Breast epithelium (tissue), 4 donors: Measurements from ENCODE around the gene BICD1. TPM values are rescaled to one million over a fixed set of nuclear protein-coding genes. Genes with fewer than 3 reads are reported as not detected.

Experiments used
- DNase-seq, 2 donors: peaks; one replicate each; pipeline ENCODE4 v3.0.0-alpha.2; 2019; ENCODE audit warnings: low spot score in 2 of 2
- H3K27ac ChIP-seq, 2 donors: fragments of 200-600 bp; sonication (generic) in 1 of 2; one replicate each; pipeline ENCODE4 v1.5.1; 2016 to 2019; ENCODE audit warnings: mild to moderate bottlenecking in 1 of 2
- H3K27me3 ChIP-seq, 2 donors: fragments of 200-600 bp; sonication (generic) in 1 of 2; one replicate each; pipeline versions ENCODE4 v1.5.1 to v1.6.0; 2017 to 2019; ENCODE audit warnings: control low read depth in 1 of 2, mild to moderate bottlenecking in 1 of 2
- H3K36me3 ChIP-seq: fragments of 200-600 bp; one replicate; pipeline ENCODE4 v1.5.1; 2019
- H3K4me1 ChIP-seq, 2 donors: fragments of 200-600 bp; sonication (generic); one replicate each; pipeline ENCODE4 v1.5.1; 2016 to 2019; ENCODE audit warnings: control low read depth in 1 of 2
- H3K4me3 ChIP-seq, 3 donors: fragments of 200-600 bp; sonication (generic); 1 replicate in 2 of 3; 2 replicates in 1 of 3; pipeline ENCODE4 v1.5.1; 2016 to 2019; ENCODE audit warnings: mild to moderate bottlenecking in 3 of 3, moderate library complexity in 2 of 3
- H3K9me3 ChIP-seq, 2 donors: fragments of 200-600 bp; sonication (generic) in 1 of 2; one replicate each; pipeline ENCODE4 v1.5.1; 2016 to 2019; ENCODE audit warnings: control low read depth in 1 of 2
- POLR2A ChIP-seq: fragments of 450-650 bp; IDR thresholded peaks from one replicate; pipeline ENCODE4 v1.6.1; 2016; ENCODE audit warnings: antibody characterized with exemption, mild to moderate bottlenecking, moderate library complexity
- POLR2AphosphoS5 ChIP-seq, 3 donors: sonication (generic); formaldehyde crosslinking; IDR thresholded peaks; one replicate each; pipeline ENCODE4 v1.6.1; 2017; ENCODE audit warnings: antibody characterized with exemption in 3 of 3
- intact Hi-C: fragments of 100-400 bp; cut with DNase I; formaldehyde crosslinking; loops from one replicate; pipeline ENCODE4 v1.15.1; 2023; ENCODE audit warnings: low total_unique reads
- total RNA-seq, 3 donors: library from RNA; depleted of rRNA; stranded (reverse); fragments of >200 nt; gene quantifications; one replicate each; pipeline ENCODE4 v1.1.0, GENCODE V29; 2016
- TF ChIP-seq, protein P1 (sequence below), 3 donors: fragments of 450-650 bp; IDR thresholded peaks; one replicate each; pipeline ENCODE4 v1.5.1; 2016 to 2017; ENCODE audit warnings: antibody characterized with exemption in 3 of 3, mild to moderate bottlenecking in 3 of 3, moderate library complexity in 3 of 3

BICD1 gene
- total RNA-seq, 3 donors from 2014 or later, result 7.2 to 31.5 (median 18.4) TPM

- Histone ChIP-seq H3K9me3 (no peaks in the 10 kb centered on the region), H3K36me3 (no peaks in the 10 kb centered on the region), H3K27ac (no peak overlapping the region), H3K4me1 (no peaks in the 10 kb centered on the region), H3K27me3 (no peaks in the 10 kb centered on the region), H3K4me3 (no peak overlapping the region)
- TF ChIP-seq POLR2A (no peak), POLR2AphosphoS5 (IDR thresholded peaks at IDR 0.05) (no peak)
- TF ChIP-seq, protein P1, sequence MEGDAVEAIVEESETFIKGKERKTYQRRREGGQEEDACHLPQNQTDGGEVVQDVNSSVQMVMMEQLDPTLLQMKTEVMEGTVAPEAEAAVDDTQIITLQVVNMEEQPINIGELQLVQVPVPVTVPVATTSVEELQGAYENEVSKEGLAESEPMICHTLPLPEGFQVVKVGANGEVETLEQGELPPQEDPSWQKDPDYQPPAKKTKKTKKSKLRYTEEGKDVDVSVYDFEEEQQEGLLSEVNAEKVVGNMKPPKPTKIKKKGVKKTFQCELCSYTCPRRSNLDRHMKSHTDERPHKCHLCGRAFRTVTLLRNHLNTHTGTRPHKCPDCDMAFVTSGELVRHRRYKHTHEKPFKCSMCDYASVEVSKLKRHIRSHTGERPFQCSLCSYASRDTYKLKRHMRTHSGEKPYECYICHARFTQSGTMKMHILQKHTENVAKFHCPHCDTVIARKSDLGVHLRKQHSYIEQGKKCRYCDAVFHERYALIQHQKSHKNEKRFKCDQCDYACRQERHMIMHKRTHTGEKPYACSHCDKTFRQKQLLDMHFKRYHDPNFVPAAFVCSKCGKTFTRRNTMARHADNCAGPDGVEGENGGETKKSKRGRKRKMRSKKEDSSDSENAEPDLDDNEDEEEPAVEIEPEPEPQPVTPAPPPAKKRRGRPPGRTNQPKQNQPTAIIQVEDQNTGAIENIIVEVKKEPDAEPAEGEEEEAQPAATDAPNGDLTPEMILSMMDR (IDR thresholded peaks at IDR 0.05), result no peak
- DNase-seq, result no peak
- intact Hi-C loops, result no loop called here
Observed at GRCh38 chr12:32252199-32253073, 145.8 kb downstream of the BICD1 start.

GRCh38 chr12:32253154-32253790 lies 146.6 kb downstream of the BICD1 start:
- Histone ChIP-seq H3K27me3 (no peaks in the 10 kb centered on the region), H3K4me3 (no peak overlapping the region), H3K9me3 (no peaks in the 10 kb centered on the region), H3K36me3 (no peaks in the 10 kb centered on the region), H3K27ac (no peak overlapping the region), H3K4me1 (no peaks in the 10 kb centered on the region)
- intact Hi-C loops, result no loop called here
- DNase-seq, result no peak
- TF ChIP-seq POLR2A, result no peak
- TF ChIP-seq, protein P1 (IDR thresholded peaks at IDR 0.05), result no peak
- TF ChIP-seq POLR2AphosphoS5 (IDR thresholded peaks at IDR 0.05), result no peak

DNA sequence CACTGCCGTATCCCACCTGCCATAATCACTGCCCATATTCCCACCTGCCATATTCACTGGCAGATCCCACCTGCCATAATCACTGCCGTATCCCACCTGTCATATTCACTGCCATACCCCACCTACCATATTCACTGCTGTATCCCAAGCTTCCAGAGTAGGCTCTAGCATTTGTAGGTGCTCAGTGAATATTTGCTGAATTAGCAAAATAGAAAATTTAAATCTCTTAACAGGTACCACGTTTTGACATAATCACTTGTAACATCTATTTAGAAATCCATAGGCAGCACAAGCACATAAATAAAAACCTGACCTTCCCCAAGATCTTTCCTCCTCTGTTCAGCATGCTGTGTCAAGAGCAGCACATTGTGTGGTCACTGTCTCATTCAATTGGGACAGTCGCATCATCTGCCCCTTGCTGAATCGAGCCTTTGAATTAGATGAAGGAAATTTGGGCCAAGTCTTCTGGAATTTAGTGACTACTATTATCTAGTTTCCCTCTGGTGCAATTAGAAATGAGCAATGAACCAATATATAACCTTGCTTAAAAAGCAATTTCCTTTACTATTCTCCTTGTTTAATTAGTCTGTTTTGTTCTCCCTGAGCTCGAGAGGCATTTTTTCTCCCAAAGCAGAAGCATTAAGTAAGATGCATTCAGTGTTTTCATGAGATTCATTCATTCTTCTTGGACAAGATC lies 147.8 kb downstream of the BICD1 start:
- H3K4me1 ChIP-seq, result no peaks in the 10 kb centered on the region
- no peaks in the 10 kb centered on the region for H3K36me3 ChIP-seq
- H3K27ac ChIP-seq, result no peak overlapping the region
- no peak for TF ChIP-seq POLR2AphosphoS5 (IDR thresholded peaks at IDR 0.05)
- TF ChIP-seq, protein P1 (IDR thresholded peaks at IDR 0.05), result no peak
- TF ChIP-seq POLR2A, result no peak
- no peaks in the 10 kb centered on the region for H3K9me3 ChIP-seq
- DNase-seq, result no peak
- no peaks in the 10 kb centered on the region for H3K27me3 ChIP-seq
- no peak overlapping the region for H3K4me3 ChIP-seq
- intact Hi-C loops, result no loop called here

DNA sequence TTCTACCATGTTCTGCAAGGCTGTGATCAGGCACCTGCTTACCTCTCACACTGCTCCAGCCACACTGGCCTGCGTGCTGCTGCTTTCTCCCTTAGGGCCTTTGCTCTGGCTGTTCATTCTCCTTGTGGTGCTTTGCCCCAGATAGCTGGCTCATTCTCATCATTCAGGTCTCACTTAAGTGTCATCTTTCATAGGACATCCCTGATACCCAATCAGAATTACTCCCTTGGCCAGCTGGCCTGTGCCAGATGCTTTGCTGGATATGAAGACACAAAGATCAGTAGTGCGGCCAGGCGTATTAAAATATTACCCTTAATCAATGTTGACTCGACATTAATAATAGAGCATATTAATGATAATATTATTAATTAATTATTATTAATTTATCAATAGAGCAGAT lies 148.9 kb downstream of the BICD1 start:
- intact Hi-C loops, result no loop called here
- TF ChIP-seq, protein P1 (IDR thresholded peaks at IDR 0.05), result no peak
- TF ChIP-seq POLR2AphosphoS5 (IDR thresholded peaks at IDR 0.05) (no peak), POLR2A (no peak)

More for the DNA sequence above, 148.9 kb downstream of the BICD1 start:
- H3K36me3 ChIP-seq, result no peaks in the 10 kb centered on the region
- H3K27ac ChIP-seq, result no peak overlapping the region
- DNase-seq, result no peak
- H3K9me3 ChIP-seq, result no peaks in the 10 kb centered on the region
- H3K4me3 ChIP-seq, result no peak overlapping the region
- no peaks in the 10 kb centered on the region for H3K4me1 ChIP-seq
- H3K27me3 ChIP-seq, result no peaks in the 10 kb centered on the region
